OCI-LY3 (cell line): ENCODE results near the gene PRKCD.

Experiments
- CTCF ChIP-seq: fragments of 200-600, 300-600 bp; sonication (generic); IDR thresholded peaks from 2 replicates; pipeline ENCODE4 v1.5.1; 2014; ENCODE audit warnings: antibody characterized with exemption, low read length, low read depth
- EZH2phosphoT487 ChIP-seq: fragments of 200-600 bp; shearing (Covaris generic); IDR thresholded peaks from 2 replicates; pipeline ENCODE4 v1.6.1; 2018; ENCODE audit warnings: antibody characterized with exemption, mixed run types, low read depth

- TF ChIP-seq CTCF, result peak; percentile 20; the same call in 1 of the 2 replicates
- no peak for TF ChIP-seq EZH2phosphoT487
Observed at GRCh38 chr3:53199834-53200233, 38.8 kb downstream of the PRKCD start.
